Keratinocyte (primary cell): ENCODE data around the gene RAB21. TPM values are rescaled to one million over a fixed set of nuclear protein-coding genes. Genes with fewer than 3 reads are reported as not detected.

Experiments used
- DNase-seq: peaks from one replicate; pipeline ENCODE4 v3.0.0-alpha.2; 2011; ENCODE audit warnings: low read depth, missing footprints, low spot score
- FAIRE-seq: peaks from 2 replicates; lab custom pipeline; 2011; peaks lifted over from hg19 to GRCh38; lab: Jason Lieb, UNC
- H2AFZ ChIP-seq: 2 replicates; pipeline ENCODE4 v1.6.0; 2012; ENCODE audit warnings: low read length, control low read depth, inconsistent platforms; ENCODE audit not compliant: control insufficient read depth
- H3K27ac ChIP-seq: 2 replicates; pipeline ENCODE4 v1.5.1; 2011; ENCODE audit warnings: low read length; ENCODE audit not compliant: control insufficient read depth, insufficient read depth
- H3K27me3 ChIP-seq: 3 replicates; pipeline ENCODE4 v1.6.0; 2011; ENCODE audit warnings: low read length; ENCODE audit not compliant: control insufficient read depth, insufficient read depth; ENCODE audit errors: extremely low read depth
- H3K36me3 ChIP-seq, 2 experiments: 2 replicates in 1 of 2; 3 replicates in 1 of 2; pipeline ENCODE4 v1.5.1; 2011; ENCODE audit warnings: low read length in 2 of 2, mild to moderate bottlenecking in 1 of 2; ENCODE audit not compliant: control insufficient read depth in 2 of 2, insufficient read depth in 2 of 2; ENCODE audit errors: extremely low read depth in 1 of 2
- H3K4me1 ChIP-seq: 3 replicates; pipeline ENCODE4 v1.5.1; 2011; ENCODE audit warnings: low read length; ENCODE audit not compliant: control insufficient read depth, insufficient read depth; ENCODE audit errors: extremely low read depth
- H3K4me2 ChIP-seq: 3 replicates; pipeline ENCODE4 v1.6.0; 2011; ENCODE audit warnings: low read depth, low read length; ENCODE audit not compliant: control insufficient read depth, insufficient read depth; ENCODE audit errors: extremely low read depth
- H3K4me3 ChIP-seq, 3 experiments: fragments of 200-600 bp in 1 of 3; sonication (generic) in 1 of 3; 2 replicates in 2 of 3; 3 replicates in 1 of 3; pipeline ENCODE4 v1.5.1; 2011 to 2016; ENCODE audit warnings: low read length in 3 of 3, mild to moderate bottlenecking in 3 of 3, control low read depth in 2 of 3, inconsistent platforms in 1 of 3, low read depth in 1 of 3, mixed read lengths in 1 of 3, mixed run types in 1 of 3, moderate library complexity in 1 of 3; ENCODE audit not compliant: control insufficient read depth in 2 of 3, insufficient read depth in 2 of 3; ENCODE audit errors: extremely low read depth in 1 of 3
- H3K79me2 ChIP-seq: 2 replicates; pipeline ENCODE4 v1.6.0; 2012; ENCODE audit warnings: low read length; ENCODE audit not compliant: control insufficient read depth, insufficient read depth
- H3K9ac ChIP-seq: 3 replicates; pipeline ENCODE4 v1.6.0; 2011; ENCODE audit warnings: low read length; ENCODE audit not compliant: control insufficient read depth, insufficient read depth; ENCODE audit errors: extremely low read depth
- H3K9me1 ChIP-seq: 3 replicates; pipeline ENCODE4 v1.6.0; 2011; ENCODE audit warnings: low read length; ENCODE audit not compliant: control insufficient read depth, insufficient read depth; ENCODE audit errors: extremely low read depth
- H3K9me3 ChIP-seq: 2 replicates; pipeline ENCODE4 v1.5.1; 2012; ENCODE audit warnings: low read depth, low read length; ENCODE audit not compliant: control insufficient read depth
- H4K20me1 ChIP-seq: 3 replicates; pipeline ENCODE4 v1.6.0; 2011; ENCODE audit warnings: low read length; ENCODE audit not compliant: control insufficient read depth, insufficient read depth; ENCODE audit errors: extremely low read depth
- EZH2 ChIP-seq: IDR thresholded peaks from one replicate; pipeline ENCODE4 v1.6.1; 2012; ENCODE audit warnings: inconsistent platforms, mild to moderate bottlenecking, low read length, moderate library complexity
- dilution Hi-C: fragments of 300-500 bp; cut with MboI; formaldehyde crosslinking; loops from one replicate; pipeline ENCODE4 v1.7.0; 2020; ENCODE audit warnings: low sequenced_read_pairs; ENCODE audit not compliant: extremely low pct_ligation_motif_present
- polyA plus RNA-seq, 5 experiments: library from polyadenylated mRNA; depleted of rRNA in 3 of 5; stranded (reverse) in 3 of 5; stranded (forward) in 1 of 5; unstranded in 1 of 5; fragments of >200 nt; gene quantifications; 1 replicate in 1 of 5; 2 replicates in 3 of 5; 3 replicates in 1 of 5; pipeline versions ENCODE4 v1.2.1 to v1.2.3, GENCODE V29; 2011 to 2012; ENCODE audit warnings: missing spikeins in 2 of 5, low read depth in 1 of 5, low replicate concordance in 1 of 5
- TF ChIP-seq, protein P1 (sequence below), 3 experiments: IDR thresholded peaks in 1 of 3; conservative IDR thresholded peaks in 1 of 3; optimal IDR thresholded peaks in 1 of 3; 2 replicates in 2 of 3; 3 replicates in 1 of 3; pipeline versions ENCODE3 to v1.5.1; 2011; ENCODE audit warnings: low read length in 3 of 3, mild to moderate bottlenecking in 3 of 3, moderate library complexity in 2 of 3, control low read depth in 1 of 3, inconsistent platforms in 1 of 3; ENCODE audit not compliant: insufficient read depth in 2 of 3; ENCODE audit errors: extremely low read depth in 1 of 3

RAB21 gene
- polyA plus RNA-seq, 1 donor (not counting 4 experiments of a cell fraction or from before 2014, with no cell fraction given), result 21.9 TPM

DNA sequence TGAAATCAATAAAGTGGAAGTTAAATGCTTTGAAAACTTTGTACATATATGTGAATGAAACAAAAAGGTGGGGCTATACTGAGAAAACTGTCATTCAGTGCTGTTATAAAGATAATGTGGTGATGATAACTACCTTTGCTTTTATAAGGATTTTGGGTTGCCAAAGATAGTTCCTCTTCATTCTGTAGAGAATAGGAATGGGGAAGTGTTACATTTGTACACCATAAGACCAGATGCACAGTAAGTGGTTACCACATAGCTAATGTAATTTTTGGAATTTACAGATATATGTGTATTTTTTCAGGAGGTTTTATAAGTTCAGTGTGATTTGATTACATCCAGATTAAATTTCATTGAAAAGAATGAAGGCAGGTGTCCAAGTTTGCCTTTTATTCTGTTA is 18.1 kb downstream of the RAB21 start:
- Histone ChIP-seq H4K20me1 (peaks cover 3% of the 10 kb centered on the region), H3K9ac (no peak overlapping the region), H3K27me3 (no peaks in the 10 kb centered on the region), H3K36me3 (peaks cover 0 to 7% of the 10 kb centered on the region in 2 experiments), H3K4me3 (no peak overlapping the region), H3K79me2 (peaks cover 19% of the 10 kb centered on the region), H3K9me3 (no peaks in the 10 kb centered on the region), H3K4me2 (no peak overlapping the region), H3K4me1 (no peaks in the 10 kb centered on the region), H2AFZ (no peak overlapping the region), H3K9me1 (peaks cover 2% of the 10 kb centered on the region), H3K27ac (no peak overlapping the region)
- no peak for FAIRE-seq
- DNase-seq, result no peak
- dilution Hi-C loops, result no loop called here
- TF ChIP-seq EZH2, result no peak
- TF ChIP-seq, protein P1, sequence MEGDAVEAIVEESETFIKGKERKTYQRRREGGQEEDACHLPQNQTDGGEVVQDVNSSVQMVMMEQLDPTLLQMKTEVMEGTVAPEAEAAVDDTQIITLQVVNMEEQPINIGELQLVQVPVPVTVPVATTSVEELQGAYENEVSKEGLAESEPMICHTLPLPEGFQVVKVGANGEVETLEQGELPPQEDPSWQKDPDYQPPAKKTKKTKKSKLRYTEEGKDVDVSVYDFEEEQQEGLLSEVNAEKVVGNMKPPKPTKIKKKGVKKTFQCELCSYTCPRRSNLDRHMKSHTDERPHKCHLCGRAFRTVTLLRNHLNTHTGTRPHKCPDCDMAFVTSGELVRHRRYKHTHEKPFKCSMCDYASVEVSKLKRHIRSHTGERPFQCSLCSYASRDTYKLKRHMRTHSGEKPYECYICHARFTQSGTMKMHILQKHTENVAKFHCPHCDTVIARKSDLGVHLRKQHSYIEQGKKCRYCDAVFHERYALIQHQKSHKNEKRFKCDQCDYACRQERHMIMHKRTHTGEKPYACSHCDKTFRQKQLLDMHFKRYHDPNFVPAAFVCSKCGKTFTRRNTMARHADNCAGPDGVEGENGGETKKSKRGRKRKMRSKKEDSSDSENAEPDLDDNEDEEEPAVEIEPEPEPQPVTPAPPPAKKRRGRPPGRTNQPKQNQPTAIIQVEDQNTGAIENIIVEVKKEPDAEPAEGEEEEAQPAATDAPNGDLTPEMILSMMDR (optimal IDR thresholded peaks at IDR 0.05 in 1 of 3, IDR thresholded peaks at IDR 0.05 in 1 of 3, conservative IDR thresholded peaks at IDR 0.05 in 1 of 3; ENCODE audit: extremely low read depth in 1 of 3, insufficient read depth in 2 of 3, low read length in 3 of 3), result no peak

DNA sequence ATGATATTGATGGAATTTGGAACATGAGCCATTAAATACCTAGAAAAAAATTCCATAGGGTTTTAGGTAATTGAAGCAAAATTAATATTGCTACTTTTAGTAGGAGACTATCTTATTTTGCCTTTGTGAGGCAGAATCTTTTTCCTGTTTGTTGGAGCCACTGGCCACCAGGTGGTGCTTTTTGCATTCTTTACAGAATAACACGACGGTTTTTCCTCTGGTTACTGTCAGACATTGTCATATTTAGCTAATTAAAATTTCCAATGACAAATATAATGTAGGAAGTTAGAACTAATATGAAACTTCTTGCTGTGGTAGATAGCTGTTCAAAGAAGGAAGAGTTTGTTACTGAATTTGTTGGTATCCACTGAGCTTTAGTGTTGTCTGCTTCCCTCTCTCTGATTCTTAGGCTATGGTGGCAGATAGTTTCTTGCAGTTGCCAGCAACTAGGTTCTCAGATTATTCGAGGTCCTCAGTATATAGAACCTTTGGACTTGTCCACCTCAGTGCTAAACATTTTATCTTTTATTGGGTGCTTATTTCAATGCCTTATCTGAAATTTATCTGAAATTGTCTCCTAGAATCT is 25.7 kb downstream of the RAB21 start:
- Histone ChIP-seq H3K4me3 (no peak overlapping the region), H3K4me1 (no peaks in the 10 kb centered on the region), H3K27me3 (no peaks in the 10 kb centered on the region), H3K79me2 (no peaks in the 10 kb centered on the region), H3K9me1 (no peaks in the 10 kb centered on the region), H3K4me2 (no peak overlapping the region), H2AFZ (no peak overlapping the region), H3K9me3 (no peaks in the 10 kb centered on the region), H3K9ac (no peak overlapping the region), H3K27ac (no peak overlapping the region), H4K20me1 (peaks cover 3% of the 10 kb centered on the region), H3K36me3 (peaks cover 0 to 3% of the 10 kb centered on the region in 2 experiments)
- dilution Hi-C loops, result no loop called here
- DNase-seq (no peak), FAIRE-seq (no peak)
- TF ChIP-seq, protein P1 (optimal IDR thresholded peaks at IDR 0.05 in 1 of 3, IDR thresholded peaks at IDR 0.05 in 1 of 3, conservative IDR thresholded peaks at IDR 0.05 in 1 of 3; ENCODE audit: extremely low read depth in 1 of 3, insufficient read depth in 2 of 3, low read length in 3 of 3), result peak; percentile 45 to 56 (median 52)
- TF ChIP-seq EZH2, result no peak
